NCI-H1436 treated with DMSO at 0.1 percent for 48 hours (cell line): ENCODE results near the gene COL6A1.

Experiments used
- DNase-seq: peaks from one replicate; lab custom pipeline; 2025; lab: John Stamatoyannopoulos, UW

The COL6A1 gene

GRCh38 chr21:46049890-46050667, 68.5 kb downstream of the COL6A1 start:
- no peak for DNase-seq

GRCh38 chr21:46050668-46051378, 69.3 kb downstream of the COL6A1 start:
- DNase-seq, result no peak

DNA sequence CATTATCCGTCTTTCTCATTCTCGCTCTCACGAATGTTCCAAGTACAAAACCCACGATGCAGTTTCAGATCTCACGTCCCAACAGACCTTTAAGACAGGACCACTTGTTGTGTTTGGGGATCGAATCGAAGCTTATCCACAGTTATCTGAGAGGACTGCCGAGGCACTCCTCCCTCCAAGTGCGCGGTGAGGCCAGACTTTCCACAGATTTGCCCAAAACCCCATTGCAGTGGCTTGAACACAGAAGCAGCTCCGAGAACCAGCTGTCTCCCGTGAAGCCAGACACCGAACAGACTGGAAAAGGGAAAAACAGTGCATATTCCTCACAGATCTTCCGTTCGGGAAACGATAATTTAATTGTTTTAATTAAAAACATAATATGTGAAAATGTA, 69.8 kb downstream of the COL6A1 start:
- no peak for DNase-seq

- DNase-seq, result no peak
These were observed 70.5 kb downstream of the COL6A1 start for GRCh38 chr21:46051821-46052675.

- no peak for DNase-seq
These were observed 71.4 kb downstream of the COL6A1 start for GRCh38 chr21:46052703-46053651.

DNA sequence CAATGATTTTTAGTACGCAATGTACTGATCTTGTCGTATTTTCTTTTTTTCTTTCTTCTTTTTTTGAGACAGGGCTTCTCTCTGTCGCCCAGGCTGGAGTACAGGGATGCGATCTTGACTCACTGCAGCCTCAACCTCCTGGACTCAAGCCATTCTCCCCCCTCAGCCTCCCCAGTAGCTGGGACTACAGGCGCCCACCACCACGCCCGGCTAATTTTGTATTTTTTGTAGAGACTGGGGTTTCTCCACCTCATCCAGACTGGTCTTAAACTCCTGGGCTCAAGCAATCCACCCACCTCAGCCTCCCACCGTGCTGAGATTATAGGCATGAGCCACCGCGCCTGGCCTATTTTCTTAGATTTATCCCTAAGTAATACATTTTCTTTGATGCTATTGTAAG, 72.5 kb downstream of the COL6A1 start:
- no peak for DNase-seq

DNA sequence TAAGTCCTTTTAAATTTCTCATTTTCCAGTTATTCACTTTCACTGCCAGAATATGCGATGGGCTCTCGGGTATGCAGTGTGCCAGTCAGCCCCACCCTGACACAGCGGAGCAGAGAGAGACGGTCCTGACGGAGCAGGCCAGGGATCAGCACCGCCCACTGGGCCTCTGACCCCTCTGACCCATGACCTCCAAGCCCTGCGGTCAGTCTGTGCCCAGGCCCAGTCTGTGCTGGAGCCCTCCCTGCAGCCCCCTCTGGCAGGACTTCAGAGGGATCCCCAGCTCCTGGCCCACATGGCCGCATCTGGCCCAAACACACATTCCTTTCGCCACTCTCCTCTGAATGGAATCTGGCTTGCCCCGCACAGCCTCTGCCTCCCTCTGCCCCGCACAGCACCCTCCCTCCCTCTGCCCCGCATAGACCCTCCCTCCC, 72.9 kb downstream of the COL6A1 start:
- no peak for DNase-seq
